Skeletal muscle tissue (tissue), 4 donors: ENCODE results near the gene PCP4. TPM values are rescaled to one million over a fixed set of nuclear protein-coding genes. Genes with fewer than 3 reads are reported as not detected.

Experiments
- H3K27ac ChIP-seq: one replicate; pipeline ENCODE4 v1.7.0; 2013; ENCODE audit warnings: mild to moderate bottlenecking, low read depth, low read length, inconsistent platforms
- H3K27me3 ChIP-seq, 3 donors: one replicate each; pipeline ENCODE4 v1.7.0; 2013; ENCODE audit warnings: low read length in 3 of 3; ENCODE audit not compliant: control insufficient read depth in 3 of 3, insufficient read depth in 3 of 3
- H3K36me3 ChIP-seq, 3 donors: one replicate each; pipeline ENCODE4 v1.7.0; 2013; ENCODE audit warnings: low read length in 3 of 3; ENCODE audit not compliant: control insufficient read depth in 3 of 3, insufficient read depth in 3 of 3
- H3K4me1 ChIP-seq, 3 donors: one replicate each; pipeline ENCODE4 v1.7.0; 2013; ENCODE audit warnings: low read length in 3 of 3, mild to moderate bottlenecking in 3 of 3; ENCODE audit not compliant: control insufficient read depth in 3 of 3, insufficient read depth in 3 of 3
- H3K4me3 ChIP-seq, 3 donors: one replicate each; pipeline ENCODE4 v1.7.0; 2013; ENCODE audit warnings: low read length in 3 of 3
- H3K9ac ChIP-seq, 3 donors: one replicate each; pipeline ENCODE4 v1.7.0; 2013; ENCODE audit warnings: low read length in 3 of 3, mild to moderate bottlenecking in 3 of 3, moderate library complexity in 2 of 3, low read depth in 1 of 3
- H3K9me3 ChIP-seq, 3 donors: one replicate each; pipeline ENCODE4 v1.7.0; 2013; ENCODE audit warnings: low read length in 3 of 3; ENCODE audit not compliant: control insufficient read depth in 3 of 3
- total RNA-seq: library from RNA; depleted of rRNA; stranded (reverse); fragments of >200 nt; gene quantifications from one replicate; pipeline ENCODE4 v1.2.3, GENCODE V29; 2014
- donor health status: Osteomylitis.

PCP4 gene
- not detected for total RNA-seq

DNA sequence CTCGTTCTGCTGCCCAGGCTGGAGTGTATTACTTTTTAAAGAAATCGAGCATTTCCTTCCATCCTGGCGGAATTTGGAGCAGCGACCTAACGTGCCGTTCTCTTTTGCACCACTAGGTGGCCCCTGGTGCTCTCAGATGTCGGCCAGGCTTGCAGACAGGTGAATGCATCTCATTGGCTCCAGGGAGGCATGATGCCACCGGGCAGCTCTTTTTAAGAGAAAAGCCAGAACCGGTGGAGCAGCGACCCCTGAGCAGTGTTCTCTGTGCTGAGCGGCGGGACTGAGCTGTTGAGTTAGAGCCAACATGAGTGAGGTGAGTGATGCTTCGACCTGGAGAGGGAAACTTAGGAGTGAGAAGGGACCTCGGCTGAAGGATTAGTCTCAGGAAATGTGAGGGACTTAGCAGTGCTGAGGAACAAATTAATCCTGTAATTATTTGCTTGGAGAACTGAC is at the start of gene PCP4:
Gene PCP4, plus strand, starts transcription at position 241 of the 453 bp plus-strand sequence. Its CDS starts 64 bp downstream, at position 305.
- H3K27ac ChIP-seq, result no peak within 1 kb of the TSS
- H3K9ac ChIP-seq, result no peak within 1 kb of the TSS
- H3K4me3 ChIP-seq, result no peak within 1 kb of the TSS

DNA sequence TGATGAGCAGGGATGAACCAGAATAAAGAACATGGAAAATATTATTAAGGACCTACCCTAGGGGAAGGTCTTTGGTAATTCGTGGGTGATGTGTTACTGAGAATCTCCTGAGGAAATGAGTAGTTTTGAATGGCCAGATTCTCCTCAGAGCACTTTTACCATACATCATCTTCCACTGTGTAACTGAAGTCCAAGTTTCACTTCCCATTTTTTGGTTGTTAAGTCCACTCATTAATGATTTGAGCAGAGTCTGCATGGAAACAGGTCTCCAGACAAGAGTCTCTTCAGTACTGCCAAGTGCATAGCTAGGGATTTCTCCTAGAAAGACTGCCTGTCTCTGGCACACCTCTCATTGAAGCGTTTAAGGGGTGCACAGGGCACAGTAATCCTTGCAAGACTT is 48.7 kb upstream of the PCP4 start:
- H3K36me3 ChIP-seq, result no peaks in the 10 kb centered on the region
- no peaks in the 10 kb centered on the region for H3K4me1 ChIP-seq
- no peak overlapping the region for H3K4me3 ChIP-seq
- no peak overlapping the region for H3K27ac ChIP-seq
- H3K27me3 ChIP-seq, result no peaks in the 10 kb centered on the region
- no peaks in the 10 kb centered on the region for H3K9me3 ChIP-seq
- no peak overlapping the region for H3K9ac ChIP-seq

More for the DNA sequence above, at the start of gene PCP4:
- no peaks in the 10 kb centered on the region for H3K36me3 ChIP-seq
- peaks cover 2 to 37% (median 11%) of the 10 kb centered on the region in 3 donors for H3K27me3 ChIP-seq
- H3K9me3 ChIP-seq, result no peaks in the 10 kb centered on the region
- H3K4me1 ChIP-seq, result no peaks in the 10 kb centered on the region

DNA sequence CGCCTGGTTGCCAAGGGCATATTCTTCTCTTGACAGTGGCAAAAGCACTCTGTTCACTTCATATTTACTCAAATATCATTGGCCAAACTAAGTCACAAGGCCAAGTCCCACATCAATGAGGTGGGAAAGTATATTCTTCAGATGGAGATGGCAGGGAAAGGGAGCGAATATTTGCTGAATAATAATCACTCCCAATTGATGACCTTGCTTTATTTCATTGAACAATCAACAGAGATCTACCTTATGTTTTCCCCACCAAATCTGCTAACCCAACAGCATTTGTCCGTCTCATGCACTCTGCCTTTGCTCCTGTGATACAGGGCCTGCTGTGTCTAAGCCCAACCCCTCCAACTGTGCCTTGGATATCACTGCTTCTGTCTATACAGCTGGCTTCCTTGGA is 45.2 kb upstream of the PCP4 start:
- H3K27ac ChIP-seq, result no peak overlapping the region
- H3K9ac ChIP-seq, result no peak overlapping the region
- no peaks in the 10 kb centered on the region for H3K9me3 ChIP-seq
- H3K27me3 ChIP-seq, result no peaks in the 10 kb centered on the region
- no peaks in the 10 kb centered on the region for H3K4me1 ChIP-seq
- no peak overlapping the region for H3K4me3 ChIP-seq
- no peaks in the 10 kb centered on the region for H3K36me3 ChIP-seq

DNA sequence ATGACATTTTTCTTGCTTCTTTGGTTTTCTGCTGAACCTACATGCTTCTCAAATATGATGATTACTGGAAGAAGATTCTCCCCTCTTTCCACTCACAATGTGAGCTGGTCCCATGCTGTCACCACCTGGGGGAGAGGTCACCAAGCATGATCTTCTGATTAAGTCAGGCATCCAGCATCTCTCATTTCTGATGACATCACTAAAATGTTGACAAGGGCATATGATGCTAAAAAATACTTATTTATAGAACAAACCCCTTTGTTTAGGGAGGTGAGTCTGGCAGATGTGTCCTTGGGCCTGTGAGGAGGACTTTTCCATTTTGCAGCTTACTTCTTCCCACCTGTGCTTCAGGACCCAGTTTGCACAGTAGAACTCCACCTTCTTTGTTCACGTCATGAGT is 42.0 kb upstream of the PCP4 start:
- Histone ChIP-seq H3K4me1 (no peaks in the 10 kb centered on the region), H3K9me3 (no peaks in the 10 kb centered on the region), H3K9ac (no peak overlapping the region), H3K4me3 (no peak overlapping the region), H3K27me3 (no peaks in the 10 kb centered on the region), H3K36me3 (no peaks in the 10 kb centered on the region), H3K27ac (no peak overlapping the region)

DNA sequence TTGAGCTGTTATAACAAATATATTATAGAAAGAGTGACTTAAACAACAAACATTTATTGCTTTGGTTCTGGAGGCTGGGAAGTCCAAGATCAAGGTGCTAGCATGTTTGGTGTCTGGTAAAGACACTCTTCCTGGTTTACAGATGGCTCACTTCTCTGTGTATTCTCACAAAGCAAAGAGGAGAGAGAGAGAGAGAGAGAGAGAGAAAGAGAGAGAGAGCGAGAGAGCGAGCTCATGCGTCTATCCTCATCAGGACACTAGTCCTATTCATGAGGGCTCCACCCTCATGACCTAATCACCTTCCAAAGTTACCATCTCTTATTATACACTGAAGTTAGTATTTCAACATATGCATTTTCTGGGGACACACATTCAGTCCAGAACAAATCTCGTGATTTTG is 32.7 kb upstream of the PCP4 start:
- Histone ChIP-seq H3K4me3 (no peak overlapping the region), H3K4me1 (no peaks in the 10 kb centered on the region), H3K9me3 (peaks cover 0 to 2% (median 0%) of the 10 kb centered on the region in 3 donors), H3K36me3 (no peaks in the 10 kb centered on the region), H3K9ac (no peak overlapping the region), H3K27ac (no peak overlapping the region), H3K27me3 (peaks cover 0 to 3% (median 0%) of the 10 kb centered on the region in 3 donors)

DNA sequence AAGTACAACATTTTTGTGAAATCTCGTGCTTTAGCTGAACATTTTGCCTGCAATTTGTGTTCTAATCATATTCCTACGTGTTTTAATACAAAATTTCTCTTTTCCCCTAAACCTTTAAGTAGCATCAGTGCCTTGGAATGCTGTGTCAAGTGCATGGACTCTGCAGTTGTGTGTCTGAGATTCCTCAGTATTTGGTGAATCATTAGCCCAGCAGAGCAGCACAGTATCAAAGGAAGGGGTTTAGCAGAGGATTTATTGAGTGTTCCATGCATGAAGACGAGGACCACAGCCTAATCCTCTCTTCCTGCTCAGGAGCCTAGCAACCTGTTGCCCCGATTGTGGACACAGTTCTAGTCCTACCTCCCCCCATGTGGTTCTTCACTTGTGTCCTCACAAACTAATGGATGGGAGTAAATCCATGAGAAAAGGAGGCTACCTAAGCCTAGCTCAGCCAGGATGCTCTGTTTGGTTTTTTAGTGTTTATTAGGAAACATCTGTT is 29.3 kb upstream of the PCP4 start:
- Histone ChIP-seq H3K4me1 (no peaks in the 10 kb centered on the region), H3K9ac (no peak overlapping the region), H3K9me3 (peaks cover 0 to 2% (median 0%) of the 10 kb centered on the region in 3 donors), H3K36me3 (no peaks in the 10 kb centered on the region), H3K27me3 (peaks cover 0 to 5% (median 0%) of the 10 kb centered on the region in 3 donors), H3K27ac (no peak overlapping the region), H3K4me3 (no peak overlapping the region)

DNA sequence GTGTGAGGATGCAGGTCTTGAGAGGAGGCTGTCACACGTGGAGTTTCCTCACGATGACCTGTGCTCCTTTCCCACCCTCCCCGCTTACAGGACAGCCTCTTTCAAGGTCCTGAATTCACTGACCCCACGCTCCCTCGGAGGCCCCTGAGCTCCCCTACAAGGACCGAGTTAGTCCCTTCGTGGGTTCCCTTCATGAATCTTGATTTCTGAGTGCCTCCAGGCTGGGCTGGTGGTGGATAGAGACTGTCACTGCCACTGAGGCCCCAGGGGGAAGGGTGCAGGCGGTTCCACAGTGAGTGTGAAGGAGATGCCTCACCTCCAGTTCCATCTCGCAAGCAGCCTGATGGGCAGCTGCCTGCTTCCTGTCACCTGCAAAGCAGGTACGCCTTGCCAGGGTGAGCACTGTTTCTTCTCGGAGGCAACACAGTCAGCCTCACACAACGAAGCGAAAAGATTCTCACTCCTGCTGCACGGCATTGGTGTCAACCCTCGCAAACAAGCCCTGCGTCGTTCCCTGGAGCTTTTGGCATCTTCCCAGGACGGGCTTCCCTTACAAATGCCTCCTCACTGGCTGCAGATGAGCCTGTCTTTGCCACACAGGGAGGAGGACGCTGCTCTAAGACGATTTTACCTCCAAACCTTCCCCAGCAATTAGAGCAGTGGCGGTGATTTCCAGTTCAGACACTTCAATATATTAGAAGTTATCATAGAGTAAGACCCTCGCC is 26.7 kb upstream of the PCP4 start:
- H3K27me3 ChIP-seq, result peaks cover 0 to 9% (median 0%) of the 10 kb centered on the region in 3 donors
- H3K9me3 ChIP-seq, result no peaks in the 10 kb centered on the region

DNA sequence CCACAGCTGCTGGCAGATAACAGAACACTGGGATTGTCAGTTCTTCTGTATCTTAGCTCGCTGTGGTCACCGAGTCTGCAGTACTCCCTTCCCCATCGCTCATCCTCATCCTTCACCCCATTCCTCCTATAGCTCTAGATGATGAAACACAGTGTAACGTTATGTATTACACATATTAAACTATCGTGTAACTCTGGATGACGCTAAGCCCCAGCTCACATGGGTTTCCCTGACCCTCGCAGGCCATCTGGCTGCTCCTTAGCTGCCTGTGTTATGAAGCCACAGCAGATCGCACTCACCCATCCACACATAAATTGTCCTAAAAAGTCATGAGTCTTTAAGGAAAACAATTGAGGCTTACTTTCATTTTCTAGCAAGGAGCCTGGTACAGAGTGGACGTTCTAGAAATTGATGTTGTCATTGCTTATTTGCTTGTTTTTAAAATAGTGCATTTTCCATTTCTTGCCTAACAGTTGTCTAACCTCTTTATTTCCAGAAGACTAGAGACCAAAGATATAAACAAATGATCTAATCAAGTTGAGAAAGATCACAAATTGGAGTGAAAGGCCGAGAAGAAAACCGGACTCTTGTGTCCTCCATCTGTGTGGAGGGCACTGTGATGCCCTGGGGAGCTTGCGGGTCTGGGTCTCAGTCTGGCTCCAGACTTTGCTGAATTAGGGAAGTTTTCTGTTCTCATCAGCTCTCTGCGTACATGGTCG is 24.3 kb upstream of the PCP4 start:
- H3K36me3 ChIP-seq, result no peaks in the 10 kb centered on the region
- no peak overlapping the region for H3K27ac ChIP-seq
- peaks cover 0 to 8% (median 0%) of the 10 kb centered on the region in 3 donors for H3K27me3 ChIP-seq
- H3K9ac ChIP-seq, result no peak overlapping the region
- H3K4me3 ChIP-seq, result no peak overlapping the region
- no peaks in the 10 kb centered on the region for H3K4me1 ChIP-seq
- no peaks in the 10 kb centered on the region for H3K9me3 ChIP-seq

More for the DNA sequence above, 26.7 kb upstream of the PCP4 start:
- H3K4me3 ChIP-seq, result no peak overlapping the region
- H3K4me1 ChIP-seq, result no peaks in the 10 kb centered on the region
- no peak overlapping the region for H3K27ac ChIP-seq
- no peak overlapping the region for H3K9ac ChIP-seq
- H3K36me3 ChIP-seq, result no peaks in the 10 kb centered on the region

DNA sequence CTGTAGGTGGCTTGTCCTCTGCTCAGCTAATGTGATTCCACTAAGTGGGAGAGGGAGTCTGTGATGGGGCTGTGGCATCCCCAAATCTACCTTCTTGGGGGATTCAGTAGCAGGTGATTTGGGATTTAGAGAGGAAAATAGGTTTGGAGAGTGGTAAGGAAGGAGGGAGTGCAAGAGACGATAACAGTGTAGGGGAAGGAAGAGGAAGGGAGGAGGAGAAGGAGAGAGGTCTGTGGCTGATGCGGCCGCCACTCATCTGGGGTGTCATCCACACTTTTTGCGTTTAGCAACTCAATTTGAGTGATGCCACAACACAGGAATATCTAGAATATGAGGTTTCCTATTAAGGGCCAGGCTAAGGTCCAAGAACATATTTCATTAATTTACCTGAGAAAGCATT is 23.8 kb upstream of the PCP4 start:
- Histone ChIP-seq H3K36me3 (no peaks in the 10 kb centered on the region), H3K9ac (no peak overlapping the region), H3K9me3 (no peaks in the 10 kb centered on the region)

DNA sequence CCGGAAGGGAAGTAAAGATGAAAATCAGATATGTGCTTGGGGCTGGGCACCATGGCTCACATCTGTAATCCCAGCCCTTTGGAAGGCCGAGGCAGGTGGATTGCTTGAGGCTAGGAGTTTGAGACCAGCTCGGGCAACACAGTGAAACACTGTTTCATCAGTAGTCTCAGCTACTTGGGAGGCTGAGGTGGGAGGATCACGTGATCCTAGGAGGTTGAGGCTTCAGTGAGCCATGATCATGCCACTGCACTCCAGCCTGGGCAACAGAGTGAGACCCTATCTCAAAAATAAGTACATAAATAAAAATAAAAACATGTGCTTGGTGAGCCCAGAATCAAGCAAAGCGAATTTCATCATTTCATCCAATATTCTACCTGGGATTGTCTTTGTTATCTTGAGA is 23.3 kb upstream of the PCP4 start:
- no peak overlapping the region for H3K4me3 ChIP-seq
- H3K36me3 ChIP-seq, result no peaks in the 10 kb centered on the region
- no peak overlapping the region for H3K27ac ChIP-seq
- no peaks in the 10 kb centered on the region for H3K4me1 ChIP-seq
- peaks cover 0 to 6% (median 0%) of the 10 kb centered on the region in 3 donors for H3K27me3 ChIP-seq
- no peak overlapping the region for H3K9ac ChIP-seq
- no peaks in the 10 kb centered on the region for H3K9me3 ChIP-seq

More for the DNA sequence above, 23.8 kb upstream of the PCP4 start:
- peaks cover 0 to 6% (median 0%) of the 10 kb centered on the region in 3 donors for H3K27me3 ChIP-seq
- H3K4me1 ChIP-seq, result no peaks in the 10 kb centered on the region
- no peak overlapping the region for H3K4me3 ChIP-seq
- no peak overlapping the region for H3K27ac ChIP-seq
